HCT116 (cell line): Measurements from ENCODE around the gene RBM33.

Experiments
- CEBPB ChIP-seq: IDR thresholded peaks from 2 replicates; pipeline ENCODE4 v1.6.1; 2012; ENCODE audit warnings: low read depth
- CTCF ChIP-seq, 3 experiments: fragments of 200-600 bp in 1 of 3; sonication (generic) in 1 of 3; IDR thresholded peaks in 2 of 3; conservative IDR thresholded peaks in 1 of 3; 2 replicates each; pipeline ENCODE4 v1.5.1; 2012 to 2017; ENCODE audit warnings: low read depth in 2 of 3, low read length in 2 of 3, antibody characterized with exemption in 1 of 3, borderline replicate concordance in 1 of 3, control low read depth in 1 of 3, mild to moderate bottlenecking in 1 of 3, mixed read lengths in 1 of 3, mixed run types in 1 of 3, moderate library complexity in 1 of 3; ENCODE audit not compliant: insufficient read depth in 1 of 3
- EZH2 ChIP-seq: fragments of 200-600 bp; sonication (generic); IDR thresholded peaks from 2 replicates; pipeline ENCODE4 v1.6.1; 2017; ENCODE audit warnings: antibody characterized with exemption, mixed run types
- MAX ChIP-seq: IDR thresholded peaks from 2 replicates; pipeline ENCODE4 v1.6.1; 2012
- POLR2A ChIP-seq: IDR thresholded peaks from 2 replicates; pipeline ENCODE4 v1.7.0; 2011; ENCODE audit warnings: borderline replicate concordance; ENCODE audit not compliant: insufficient read depth, insufficient read length; ENCODE audit errors: extremely low read depth
- POLR2AphosphoS5 ChIP-seq: IDR thresholded peaks from 2 replicates; pipeline ENCODE4 v1.6.1; 2011; ENCODE audit warnings: mild to moderate bottlenecking, low read depth, low read length, moderate library complexity
- SRF ChIP-seq: IDR thresholded peaks from 2 replicates; pipeline ENCODE4 v1.6.1; 2012; ENCODE audit warnings: low read depth
- ZBTB33 ChIP-seq: IDR thresholded peaks from 2 replicates; pipeline ENCODE4 v1.6.1; 2011; ENCODE audit warnings: mild to moderate bottlenecking, low read length, moderate library complexity; ENCODE audit not compliant: insufficient replicate concordance; ENCODE audit errors: extremely low read depth
- ZFX ChIP-seq: fragments of 450-650 bp; IDR thresholded peaks from 2 replicates; pipeline ENCODE4 v1.6.1; 2017
- ZNF274 ChIP-seq: fragments of 200-500 bp; sonication (Bioruptor generic); IDR thresholded peaks from 2 replicates; pipeline ENCODE4 v1.6.1; 2014; ENCODE audit warnings: mild to moderate bottlenecking, low read depth, low read length, inconsistent platforms
- TF ChIP-seq, protein P1 (sequence below): IDR thresholded peaks from 2 replicates; pipeline ENCODE4 v1.6.1; 2012; ENCODE audit warnings: low read depth

DNA sequence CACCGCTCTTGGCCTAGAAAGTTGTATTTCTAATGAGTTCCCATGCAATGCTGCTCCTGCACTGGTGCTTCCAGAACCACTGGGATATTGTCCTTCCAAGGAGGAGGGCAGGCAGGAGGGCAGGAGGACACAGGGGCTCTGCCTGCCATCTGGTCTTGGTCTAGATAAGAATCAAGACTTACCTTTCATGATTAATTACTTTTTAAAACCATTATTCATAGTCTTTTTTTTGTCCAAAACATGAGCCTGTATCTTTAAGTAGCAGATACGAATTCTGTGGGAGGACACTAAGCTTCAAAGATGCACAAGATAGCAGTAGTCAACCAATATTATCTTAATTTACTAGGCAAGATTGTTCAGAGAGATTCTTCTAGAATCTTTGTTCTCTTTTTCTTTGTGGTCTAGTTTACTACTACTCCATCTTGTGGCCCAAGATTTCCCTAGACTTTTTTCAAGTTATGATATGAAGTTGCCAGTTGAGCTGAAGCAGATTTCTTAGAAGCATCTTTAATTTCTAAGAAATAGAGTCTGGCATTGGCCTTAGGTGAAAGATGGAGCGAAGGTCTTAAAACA, 57.6 kb downstream of the RBM33 start:
- TF ChIP-seq CTCF (IDR thresholded peaks at IDR 0.05 in 2 of 3, conservative IDR thresholded peaks at IDR 0.05 in 1 of 3; ENCODE audit: borderline replicate concordance in 1 of 3, insufficient read depth in 1 of 3, low read depth in 2 of 3, low read length in 2 of 3): no peak
- TF ChIP-seq POLR2A: no peak
- TF ChIP-seq ZBTB33: no peak
- TF ChIP-seq ZNF274: no peak
- no peak for TF ChIP-seq MAX
- TF ChIP-seq POLR2AphosphoS5: no peak
- no peak for TF ChIP-seq EZH2
- no peak for TF ChIP-seq ZFX
- TF ChIP-seq, protein P1, sequence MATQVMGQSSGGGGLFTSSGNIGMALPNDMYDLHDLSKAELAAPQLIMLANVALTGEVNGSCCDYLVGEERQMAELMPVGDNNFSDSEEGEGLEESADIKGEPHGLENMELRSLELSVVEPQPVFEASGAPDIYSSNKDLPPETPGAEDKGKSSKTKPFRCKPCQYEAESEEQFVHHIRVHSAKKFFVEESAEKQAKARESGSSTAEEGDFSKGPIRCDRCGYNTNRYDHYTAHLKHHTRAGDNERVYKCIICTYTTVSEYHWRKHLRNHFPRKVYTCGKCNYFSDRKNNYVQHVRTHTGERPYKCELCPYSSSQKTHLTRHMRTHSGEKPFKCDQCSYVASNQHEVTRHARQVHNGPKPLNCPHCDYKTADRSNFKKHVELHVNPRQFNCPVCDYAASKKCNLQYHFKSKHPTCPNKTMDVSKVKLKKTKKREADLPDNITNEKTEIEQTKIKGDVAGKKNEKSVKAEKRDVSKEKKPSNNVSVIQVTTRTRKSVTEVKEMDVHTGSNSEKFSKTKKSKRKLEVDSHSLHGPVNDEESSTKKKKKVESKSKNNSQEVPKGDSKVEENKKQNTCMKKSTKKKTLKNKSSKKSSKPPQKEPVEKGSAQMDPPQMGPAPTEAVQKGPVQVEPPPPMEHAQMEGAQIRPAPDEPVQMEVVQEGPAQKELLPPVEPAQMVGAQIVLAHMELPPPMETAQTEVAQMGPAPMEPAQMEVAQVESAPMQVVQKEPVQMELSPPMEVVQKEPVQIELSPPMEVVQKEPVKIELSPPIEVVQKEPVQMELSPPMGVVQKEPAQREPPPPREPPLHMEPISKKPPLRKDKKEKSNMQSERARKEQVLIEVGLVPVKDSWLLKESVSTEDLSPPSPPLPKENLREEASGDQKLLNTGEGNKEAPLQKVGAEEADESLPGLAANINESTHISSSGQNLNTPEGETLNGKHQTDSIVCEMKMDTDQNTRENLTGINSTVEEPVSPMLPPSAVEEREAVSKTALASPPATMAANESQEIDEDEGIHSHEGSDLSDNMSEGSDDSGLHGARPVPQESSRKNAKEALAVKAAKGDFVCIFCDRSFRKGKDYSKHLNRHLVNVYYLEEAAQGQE: no peak
- TF ChIP-seq SRF: no peak
- no peak for TF ChIP-seq CEBPB
